Measurements from ENCODE around the gene PPP2R3C.
"Not testable (repeated sequence)": the region's sequence is repeated elsewhere in the genome, so short reads cannot be mapped to it uniquely, and the experiment has no call there.

PPP2R3C gene

DNA sequence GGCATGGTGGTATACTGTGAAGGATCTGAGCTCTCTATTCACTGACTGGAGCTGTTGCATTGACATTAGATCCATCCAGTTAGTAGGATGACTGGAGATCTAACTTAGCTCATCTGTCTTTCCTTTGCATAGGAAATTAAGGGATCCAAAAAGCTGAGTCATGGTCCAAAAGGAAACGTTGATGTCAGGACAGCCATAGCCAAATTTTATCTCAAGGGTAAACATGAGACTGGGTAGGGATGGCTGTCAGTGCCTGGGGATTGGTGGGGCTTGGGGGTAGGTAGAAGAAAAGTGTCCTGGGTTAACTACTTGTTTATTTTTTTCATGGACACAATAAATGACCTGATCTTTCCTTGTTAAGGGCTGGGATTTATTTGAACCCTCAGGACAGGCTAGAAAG, 71.1 kb downstream of the PPP2R3C start:
- no peak for DNase-seq

DNA sequence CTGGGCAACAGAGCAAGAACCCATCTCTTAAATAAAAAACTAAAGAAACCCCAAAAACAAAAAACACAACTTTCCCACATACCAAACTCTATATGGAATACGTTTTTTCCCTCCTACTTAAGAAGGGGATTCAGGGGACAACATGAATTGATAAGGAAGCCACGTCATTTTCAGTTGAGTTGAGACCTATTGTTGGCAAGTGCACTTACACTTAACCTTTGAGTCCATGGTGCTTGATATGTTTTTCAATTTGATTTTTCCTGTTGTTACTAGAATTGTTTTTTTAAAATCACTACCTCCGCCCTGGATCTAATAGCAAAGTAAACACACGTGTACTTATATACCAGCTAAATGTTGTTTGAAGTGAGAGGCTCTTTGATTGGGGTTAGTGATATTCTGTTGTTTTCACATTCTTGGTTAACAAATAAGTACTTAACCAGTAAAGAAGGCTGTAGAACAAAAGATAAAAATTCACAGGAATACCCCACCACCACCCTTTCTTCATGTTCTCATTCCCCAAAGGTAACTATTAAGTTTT, 73.7 kb downstream of the PPP2R3C start:
- no peak for DNase-seq

- peak; percentile 9 for DNase-seq
These were observed 74.8 kb downstream of the PPP2R3C start for GRCh38 chr14:35046751-35047536.

DNA sequence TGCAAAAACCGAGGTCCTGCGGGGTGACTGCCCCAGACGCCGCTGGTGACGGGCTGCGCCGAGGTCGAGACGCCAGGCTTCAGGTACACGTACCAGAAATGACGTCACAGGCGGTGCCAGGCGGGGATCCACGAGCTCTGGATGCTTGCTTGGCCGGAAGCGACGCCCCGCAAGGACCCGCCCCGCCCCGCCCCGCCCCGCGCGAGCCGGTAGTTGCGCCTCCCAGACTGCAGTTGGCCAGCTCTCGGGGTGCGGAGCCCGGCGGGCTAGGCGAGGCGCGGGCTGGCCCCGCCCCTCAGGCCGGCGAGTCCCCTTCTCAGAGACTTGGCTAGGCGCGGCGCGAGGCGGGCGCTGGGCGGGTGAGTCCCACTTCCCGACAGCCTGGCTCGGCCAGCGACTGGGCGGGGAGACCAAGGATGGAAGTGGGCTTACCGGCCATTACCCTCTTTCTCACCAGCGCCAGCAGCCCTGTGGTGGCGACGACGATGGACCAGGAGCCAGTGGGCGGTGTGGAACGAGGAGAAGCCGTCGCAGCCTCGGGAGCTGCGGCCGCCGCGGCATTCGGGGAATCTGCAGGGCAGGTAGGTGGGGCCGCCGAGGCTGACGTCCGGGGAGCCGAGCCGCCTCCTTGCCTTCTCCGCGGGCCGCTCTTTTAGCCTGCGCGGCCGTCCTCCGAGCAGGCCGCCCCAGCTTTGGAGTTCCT, 75.6 kb downstream of the PPP2R3C start, which contains the start of gene FAM177A1:
Gene FAM177A1, plus strand, starts transcription at position 225 of the 703 bp plus-strand sequence. Its CDS starts 192 bp downstream, at position 417.
- peak; percentile 95 for DNase-seq

- DNase-seq, result no peak
These were observed 76.1 kb downstream of the PPP2R3C start for GRCh38 chr14:35045798-35046047.

DNA sequence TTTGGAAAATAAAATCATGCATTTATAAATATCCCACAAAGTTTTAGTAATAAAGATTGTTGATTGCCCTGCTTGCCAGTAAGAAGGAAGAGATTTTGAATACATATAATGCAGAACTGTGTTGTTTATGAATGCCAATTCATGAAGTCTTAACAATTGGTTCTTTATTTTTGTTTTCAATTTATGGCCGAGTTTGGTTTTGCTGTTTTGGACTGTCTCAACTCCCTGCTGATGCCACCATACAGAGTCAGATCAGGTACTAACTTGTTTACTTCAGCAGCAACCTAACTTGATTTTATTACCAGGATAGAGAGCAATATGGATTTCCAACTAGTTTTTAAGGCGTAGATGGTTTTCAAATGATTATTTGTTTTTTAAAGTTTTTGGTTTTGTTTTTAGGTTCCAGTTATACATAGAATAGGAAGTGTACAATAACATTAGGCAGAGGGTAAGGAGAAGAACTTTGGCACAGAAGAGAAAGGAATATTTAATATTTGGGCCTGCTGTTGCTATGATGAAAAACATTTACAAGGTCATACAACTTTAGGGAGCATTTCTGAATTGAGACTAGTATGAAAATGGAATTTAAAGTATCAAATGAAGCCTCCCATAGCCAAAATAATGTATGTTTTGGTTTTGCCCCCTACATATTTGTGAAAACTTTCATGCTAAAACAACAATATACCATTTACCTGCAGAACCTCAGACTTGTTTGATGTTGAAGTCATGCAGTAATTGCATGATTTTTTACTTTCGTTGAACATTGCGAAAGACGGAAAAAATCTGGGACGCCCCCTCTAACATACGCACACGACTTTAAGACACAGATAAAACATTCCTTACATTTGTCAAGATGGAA, 76.6 kb downstream of the PPP2R3C start:
- no peak for DNase-seq

DNA sequence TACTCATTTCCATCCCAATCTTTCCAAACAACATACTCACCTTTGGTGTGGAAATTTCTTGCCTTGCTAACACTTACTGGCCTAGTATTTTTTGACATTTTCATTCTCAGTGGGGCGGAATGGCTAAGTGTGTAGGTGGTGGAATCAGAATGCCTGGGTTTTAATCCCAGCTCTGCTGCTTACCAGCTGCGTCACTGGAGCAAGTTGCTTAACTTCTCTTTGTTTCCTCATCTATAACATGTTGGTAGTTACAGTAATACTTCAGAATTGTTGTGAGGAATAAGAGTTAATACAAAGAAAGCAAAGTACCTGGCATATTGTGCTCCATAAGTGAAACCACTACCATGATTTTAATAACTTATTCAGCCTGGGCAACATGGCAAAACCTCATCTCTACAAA, 78.7 kb downstream of the PPP2R3C start:
- DNase-seq, result no peak

GRCh38 chr14:35042632-35043031, 79.2 kb downstream of the PPP2R3C start:
- DNase-seq, result no peak

DNA sequence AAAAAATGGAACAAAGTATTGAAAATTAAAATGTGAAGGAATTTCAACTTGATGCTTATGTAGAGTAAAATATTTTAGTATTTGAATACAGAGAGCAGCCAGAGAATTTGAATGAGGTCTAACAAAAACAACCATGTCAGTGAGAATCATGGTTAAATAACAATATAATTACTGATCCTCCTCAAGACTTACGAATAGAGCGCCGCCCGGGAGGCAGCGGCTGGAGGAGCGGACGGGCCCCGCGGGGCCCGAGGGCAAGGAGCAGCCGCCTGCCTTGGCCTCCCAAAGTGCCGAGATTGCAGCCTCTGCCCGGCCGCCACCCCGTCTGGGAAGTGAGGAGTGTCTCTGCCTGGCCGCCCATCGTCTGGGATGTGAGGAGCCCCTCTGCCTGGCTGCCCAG, 83.5 kb downstream of the PPP2R3C start:
- not testable (repeated sequence) for DNase-seq

All from activated T-cell treated with anti-CD3 and anti-CD28 coated beads for 4 hours (primary cell).